Measurements from ENCODE around the gene DES.
"Not testable (repeated sequence)": the region's sequence is repeated elsewhere in the genome, so short reads cannot be mapped to it uniquely, and the experiment has no call there.

DNA sequence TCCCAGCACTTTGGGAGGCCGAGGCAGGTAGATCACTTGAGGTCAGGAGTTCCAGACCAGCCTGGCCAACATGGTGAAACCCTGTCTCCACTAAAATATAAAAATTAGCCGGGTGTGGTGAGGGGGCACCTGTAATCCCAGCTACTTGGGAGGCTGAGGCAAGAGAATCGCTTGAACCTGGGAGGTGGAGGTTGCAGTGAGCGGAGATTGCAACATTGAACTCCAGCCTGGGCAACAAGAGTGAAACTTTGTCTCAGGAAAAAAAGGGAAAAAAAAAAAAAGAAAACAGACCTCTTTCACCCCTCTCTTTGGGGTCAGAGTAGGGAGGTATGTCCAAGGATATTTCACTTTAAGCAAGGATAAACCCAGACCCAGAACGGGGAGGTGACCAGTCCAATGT lies 10.8 kb upstream of the DES start:
- TF ChIP-seq, protein P1, sequence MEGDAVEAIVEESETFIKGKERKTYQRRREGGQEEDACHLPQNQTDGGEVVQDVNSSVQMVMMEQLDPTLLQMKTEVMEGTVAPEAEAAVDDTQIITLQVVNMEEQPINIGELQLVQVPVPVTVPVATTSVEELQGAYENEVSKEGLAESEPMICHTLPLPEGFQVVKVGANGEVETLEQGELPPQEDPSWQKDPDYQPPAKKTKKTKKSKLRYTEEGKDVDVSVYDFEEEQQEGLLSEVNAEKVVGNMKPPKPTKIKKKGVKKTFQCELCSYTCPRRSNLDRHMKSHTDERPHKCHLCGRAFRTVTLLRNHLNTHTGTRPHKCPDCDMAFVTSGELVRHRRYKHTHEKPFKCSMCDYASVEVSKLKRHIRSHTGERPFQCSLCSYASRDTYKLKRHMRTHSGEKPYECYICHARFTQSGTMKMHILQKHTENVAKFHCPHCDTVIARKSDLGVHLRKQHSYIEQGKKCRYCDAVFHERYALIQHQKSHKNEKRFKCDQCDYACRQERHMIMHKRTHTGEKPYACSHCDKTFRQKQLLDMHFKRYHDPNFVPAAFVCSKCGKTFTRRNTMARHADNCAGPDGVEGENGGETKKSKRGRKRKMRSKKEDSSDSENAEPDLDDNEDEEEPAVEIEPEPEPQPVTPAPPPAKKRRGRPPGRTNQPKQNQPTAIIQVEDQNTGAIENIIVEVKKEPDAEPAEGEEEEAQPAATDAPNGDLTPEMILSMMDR (conservative IDR thresholded peaks at IDR 0.05 in 1 of 2, IDR thresholded peaks at IDR 0.05 in 1 of 2; ENCODE audit: extremely low read depth in 1 of 2, insufficient read depth in 1 of 2, low read depth in 1 of 2, low read length in 2 of 2): not testable (repeated sequence)
- TF ChIP-seq EZH2 (IDR thresholded peaks at IDR 0.05; ENCODE audit: borderline replicate concordance, low read length): not testable (repeated sequence)

Data from mammary epithelial cell (primary cell).